Endothelial cell of umbilical vein (primary cell): ENCODE results near the gene ZBTB18. TPM values are rescaled to one million over a fixed set of nuclear protein-coding genes. Genes with fewer than 3 reads are reported as not detected.

Experiments used
- BruUV-seq: library from RNA; stranded (reverse); fragments of 400-500 nt; replicated peaks from 2 replicates; lab custom pipeline; 2021; lab: Mats Ljungman, UMichigan
- CTCF ChIA-PET: fragments of 300-600, 350-600 bp; sonication (Branson Sonifier 250); formaldehyde crosslinking; loops from one replicate; lab custom pipeline; 2021; ENCODE audit warnings: antibody characterized with exemption, inconsistent platforms; lab: Charles Lee
- POLR2A ChIA-PET: fragments of 300-600, 350-600 bp; sonication (Branson Sonifier 250); formaldehyde crosslinking; loops from one replicate; lab custom pipeline; 2021; ENCODE audit warnings: antibody characterized with exemption, inconsistent platforms; lab: Charles Lee
- DNase-seq: peaks from one replicate; pipeline ENCODE4 v3.0.0-alpha.2; 2011; ENCODE audit warnings: low read depth, low spot score
- FAIRE-seq: peaks from 2 replicates; lab custom pipeline; 2011; peaks lifted over from hg19 to GRCh38; lab: Jason Lieb, UNC
- H2AFZ ChIP-seq: 2 replicates; pipeline ENCODE4 v1.6.0; 2012; ENCODE audit warnings: low read depth, low read length, control low read depth, inconsistent platforms
- H3K27ac ChIP-seq: 2 replicates; pipeline ENCODE4 v1.5.1; 2011; ENCODE audit warnings: low read depth, mild to moderate bottlenecking, control low read depth, low read length, moderate library complexity; ENCODE audit not compliant: insufficient read depth
- H3K27me3 ChIP-seq, 2 experiments: 2 replicates each; pipeline versions ENCODE4 v1.6.0 to v1.6.1; 2011; ENCODE audit warnings: low read length in 2 of 2, mixed read lengths in 1 of 2; ENCODE audit not compliant: control insufficient read depth in 2 of 2, insufficient read depth in 2 of 2
- H3K36me3 ChIP-seq, 2 experiments: 2 replicates in 1 of 2; 3 replicates in 1 of 2; pipeline ENCODE4 v1.5.1; 2011; ENCODE audit warnings: low read length in 2 of 2, mild to moderate bottlenecking in 1 of 2, moderate library complexity in 1 of 2; ENCODE audit not compliant: control insufficient read depth in 2 of 2, insufficient read depth in 2 of 2; ENCODE audit errors: extremely low read depth in 1 of 2
- H3K4me1 ChIP-seq: 3 replicates; pipeline ENCODE4 v1.5.1; 2011; ENCODE audit warnings: mild to moderate bottlenecking, low read length; ENCODE audit not compliant: control insufficient read depth, insufficient read depth; ENCODE audit errors: extremely low read depth
- H3K4me2 ChIP-seq: 2 replicates; pipeline ENCODE4 v1.6.1; 2011; ENCODE audit warnings: low read length, control low read depth, mixed read lengths; ENCODE audit not compliant: insufficient read depth
- H3K4me3 ChIP-seq, 3 experiments: fragments of 200-600 bp in 1 of 3; sonication (generic), shearing (Covaris generic) in 1 of 3; replicated peaks in 1 of 3; 2 replicates each; pipeline ENCODE4 v1.5.1; 2011 to 2016; ENCODE audit warnings: control low read depth in 3 of 3, low read length in 3 of 3, mild to moderate bottlenecking in 2 of 3, inconsistent platforms in 1 of 3, low read depth in 1 of 3, moderate library complexity in 1 of 3; ENCODE audit not compliant: insufficient read depth in 1 of 3
- H3K79me2 ChIP-seq: 2 replicates; pipeline ENCODE4 v1.6.0; 2012; ENCODE audit warnings: low read length, inconsistent platforms; ENCODE audit not compliant: control insufficient read depth, insufficient read depth
- H3K9ac ChIP-seq: replicated peaks from 2 replicates; pipeline ENCODE3; 2011; ENCODE audit warnings: low read length, control low read depth; ENCODE audit not compliant: insufficient read depth; ENCODE audit errors: extremely low read depth
- H3K9me1 ChIP-seq: replicated peaks from 3 replicates; pipeline ENCODE4 v1.6.0; 2011; ENCODE audit warnings: mild to moderate bottlenecking, low read length; ENCODE audit not compliant: control insufficient read depth, insufficient read depth; ENCODE audit errors: extremely low read depth
- H3K9me3 ChIP-seq: replicated peaks from 2 replicates; pipeline ENCODE4 v1.5.1; 2012; ENCODE audit warnings: low read length, inconsistent platforms; ENCODE audit not compliant: control insufficient read depth, insufficient read depth
- H4K20me1 ChIP-seq: replicated peaks from 2 replicates; pipeline ENCODE3; 2011; ENCODE audit warnings: mild to moderate bottlenecking, low read length; ENCODE audit not compliant: control insufficient read depth, insufficient read depth; ENCODE audit errors: extremely low read depth
- EZH2 ChIP-seq: IDR thresholded peaks from 2 replicates; pipeline ENCODE4 v1.6.1; 2012; ENCODE audit warnings: borderline replicate concordance, low read depth, mild to moderate bottlenecking, moderate library complexity, low read length, inconsistent platforms; ENCODE audit not compliant: severe bottlenecking
- FOS ChIP-seq: IDR thresholded peaks from 2 replicates; pipeline ENCODE4 v1.6.1; 2011; ENCODE audit warnings: mild to moderate bottlenecking, low read length, moderate library complexity, borderline replicate concordance; ENCODE audit not compliant: insufficient read depth
- GATA2 ChIP-seq: IDR thresholded peaks from 2 replicates; pipeline ENCODE4 v1.7.0; 2011; ENCODE audit warnings: low read depth, mild to moderate bottlenecking, moderate library complexity, mixed read lengths, low read length; ENCODE audit not compliant: insufficient read length, insufficient read depth
- JUN ChIP-seq: IDR thresholded peaks from 2 replicates; pipeline ENCODE4 v1.6.1; 2011; ENCODE audit warnings: borderline replicate concordance, low read depth; ENCODE audit not compliant: insufficient read length, insufficient read depth
- MYC ChIP-seq: IDR thresholded peaks from one replicate; pipeline ENCODE4 v1.6.1; 2011; ENCODE audit warnings: mild to moderate bottlenecking, low read depth, low read length
- POLR2A ChIP-seq: IDR thresholded peaks from 2 replicates; pipeline ENCODE4 v1.6.1; 2012; ENCODE audit warnings: low read depth, mild to moderate bottlenecking, control low read depth, low read length
- POLR2AphosphoS5 ChIP-seq: IDR thresholded peaks from 2 replicates; pipeline ENCODE4 v1.6.1; 2012; ENCODE audit warnings: low read depth, mild to moderate bottlenecking, control low read depth, low read length, moderate library complexity; ENCODE audit not compliant: insufficient read depth
- dilution Hi-C: fragments of 300-500 bp; cut with MboI; formaldehyde crosslinking; loops from one replicate; pipeline ENCODE4 v1.15.0; 2019; ENCODE audit warnings: low sequenced_read_pairs; ENCODE audit not compliant: extremely low pct_ligation_motif_present
- intact Hi-C: fragments of 100-400 bp; cut with micrococcal nuclease; formaldehyde crosslinking; loops from one replicate; pipeline ENCODE4 v1.10.0; 2022
- polyA plus RNA-seq, 4 experiments: library from polyadenylated mRNA; depleted of rRNA in 3 of 4; stranded (reverse) in 3 of 4; unstranded in 1 of 4; fragments of >200 nt; gene quantifications; 2 replicates each; pipeline versions ENCODE4 v1.2.1 to v1.2.3, GENCODE V29; 2011 to 2012; ENCODE audit warnings: missing spikeins in 1 of 4
- total RNA-seq: library from RNA; stranded (reverse); gene quantifications from 2 replicates; pipeline ENCODE4 v1.2.3, GENCODE V29; 2021
- TF ChIP-seq, protein P1 (sequence below): IDR thresholded peaks from 2 replicates; pipeline ENCODE4 v1.6.1; 2011; ENCODE audit not compliant: insufficient read depth, insufficient read length
- TF ChIP-seq, protein P2 (sequence below), 2 donors: IDR thresholded peaks; 1 replicate in 1 of 2; 2 replicates in 1 of 2; pipeline ENCODE4 v1.5.1; 2011; ENCODE audit warnings: low read length in 2 of 2, mild to moderate bottlenecking in 2 of 2, moderate library complexity in 2 of 2, control low read depth in 1 of 2, inconsistent platforms in 1 of 2, low read depth in 1 of 2; ENCODE audit not compliant: insufficient read depth in 1 of 2; ENCODE audit errors: extremely low read depth in 1 of 2

The ZBTB18 gene
- total and polyA plus RNA-seq, 2 donors (not counting 3 experiments of a cell fraction or from before 2014, with no cell fraction given) = 15.5 to 21.1 TPM

DNA sequence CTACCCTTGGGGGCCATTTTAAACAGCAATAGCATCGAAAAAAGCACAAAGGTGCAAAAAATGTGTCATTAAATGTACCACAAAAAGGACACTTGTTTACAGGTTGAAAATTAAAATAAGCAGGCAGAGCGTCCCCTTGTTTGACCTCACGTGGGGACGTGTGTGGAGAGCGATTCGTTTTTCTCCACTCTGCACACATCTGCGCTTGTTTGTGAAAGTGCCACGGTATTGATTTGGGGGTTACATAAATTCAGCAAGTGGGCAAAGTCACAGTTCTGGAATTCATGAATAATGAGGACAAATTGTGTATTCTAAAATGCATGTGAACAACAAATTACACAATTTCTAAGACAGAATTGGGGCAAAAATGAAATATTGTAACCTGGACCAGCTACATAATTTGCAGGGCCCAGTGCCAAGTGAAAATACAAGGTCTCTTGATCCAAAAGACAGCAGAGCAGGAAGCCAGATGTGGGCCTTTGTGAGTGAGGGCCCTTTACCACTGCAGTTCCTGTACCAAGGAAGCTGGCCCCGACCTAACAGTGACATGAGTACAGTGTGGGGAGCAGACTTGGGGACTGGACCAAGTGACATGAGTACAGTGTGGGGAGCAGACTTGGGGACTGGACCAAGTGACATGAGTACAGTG is 43.9 kb downstream of the ZBTB18 start:
- CTCF ChIA-PET = no interaction called here

More for the DNA sequence above, 43.9 kb downstream of the ZBTB18 start:
- no peak overlapping the region for H3K9ac ChIP-seq
- POLR2A ChIA-PET = no interaction called here
- no TSS peak for BruUV-seq
- intact Hi-C loops (no loop called here), dilution Hi-C loops (no loop called here)
- no peak overlapping the region for H3K27ac ChIP-seq
- no peaks in the 10 kb centered on the region for H3K79me2 ChIP-seq
- TF ChIP-seq MYC (no peak), JUN (no peak), POLR2A (no peak), FOS (no peak), GATA2 (no peak), POLR2AphosphoS5 (no peak), EZH2 (no peak)
- TF ChIP-seq, protein P1, sequence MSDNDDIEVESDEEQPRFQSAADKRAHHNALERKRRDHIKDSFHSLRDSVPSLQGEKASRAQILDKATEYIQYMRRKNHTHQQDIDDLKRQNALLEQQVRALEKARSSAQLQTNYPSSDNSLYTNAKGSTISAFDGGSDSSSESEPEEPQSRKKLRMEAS = no peak
- TF ChIP-seq, protein P2, sequence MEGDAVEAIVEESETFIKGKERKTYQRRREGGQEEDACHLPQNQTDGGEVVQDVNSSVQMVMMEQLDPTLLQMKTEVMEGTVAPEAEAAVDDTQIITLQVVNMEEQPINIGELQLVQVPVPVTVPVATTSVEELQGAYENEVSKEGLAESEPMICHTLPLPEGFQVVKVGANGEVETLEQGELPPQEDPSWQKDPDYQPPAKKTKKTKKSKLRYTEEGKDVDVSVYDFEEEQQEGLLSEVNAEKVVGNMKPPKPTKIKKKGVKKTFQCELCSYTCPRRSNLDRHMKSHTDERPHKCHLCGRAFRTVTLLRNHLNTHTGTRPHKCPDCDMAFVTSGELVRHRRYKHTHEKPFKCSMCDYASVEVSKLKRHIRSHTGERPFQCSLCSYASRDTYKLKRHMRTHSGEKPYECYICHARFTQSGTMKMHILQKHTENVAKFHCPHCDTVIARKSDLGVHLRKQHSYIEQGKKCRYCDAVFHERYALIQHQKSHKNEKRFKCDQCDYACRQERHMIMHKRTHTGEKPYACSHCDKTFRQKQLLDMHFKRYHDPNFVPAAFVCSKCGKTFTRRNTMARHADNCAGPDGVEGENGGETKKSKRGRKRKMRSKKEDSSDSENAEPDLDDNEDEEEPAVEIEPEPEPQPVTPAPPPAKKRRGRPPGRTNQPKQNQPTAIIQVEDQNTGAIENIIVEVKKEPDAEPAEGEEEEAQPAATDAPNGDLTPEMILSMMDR (IDR thresholded peaks at IDR 0.05; ENCODE audit: extremely low read depth in 1 of 2, insufficient read depth in 1 of 2, low read depth in 1 of 2, low read length in 2 of 2) = no peak
- peaks cover 0 to 4% of the 10 kb centered on the region in 2 experiments for H3K27me3 ChIP-seq
- no peaks in the 10 kb centered on the region for H3K4me1 ChIP-seq
- FAIRE-seq = no peak
- H3K36me3 ChIP-seq = no peaks in the 10 kb centered on the region
- H3K9me3 ChIP-seq = peaks cover 2% of the 10 kb centered on the region
- H4K20me1 ChIP-seq = no peaks in the 10 kb centered on the region
- H2AFZ ChIP-seq = no peak overlapping the region
- H3K4me3 ChIP-seq = no peak overlapping the region
- H3K4me2 ChIP-seq = no peak overlapping the region
- H3K9me1 ChIP-seq = no peaks in the 10 kb centered on the region
- no peak for DNase-seq
